Mucosa of descending colon (tissue), 3 donors: ENCODE data around the gene HTD2. TPM values are rescaled to one million over a fixed set of nuclear protein-coding genes. Genes with fewer than 3 reads are reported as not detected.

Experiments used
- ATAC-seq: fragments of 200-7000 bp; cut with Tn5 transposase; one replicate; pipeline ENCODE4 v1.9.1; 2020; ENCODE audit warnings: mild to moderate bottlenecking, moderate library complexity
- DNase-seq, 3 donors: peaks; one replicate each; pipeline ENCODE4 v3.0.0-alpha.2; 2020
- H3K36me3 ChIP-seq: fragments of 200-600 bp; one replicate; pipeline ENCODE4 v1.8.0; 2021; ENCODE audit warnings: low read depth, mild to moderate bottlenecking
- H3K4me1 ChIP-seq: fragments of 200-600 bp; one replicate; pipeline ENCODE4 v1.8.0; 2021; ENCODE audit warnings: low read depth, mild to moderate bottlenecking
- H3K4me3 ChIP-seq: fragments of 200-600 bp; one replicate; pipeline ENCODE4 v1.8.0; 2021; ENCODE audit warnings: mild to moderate bottlenecking
- H3K9me3 ChIP-seq: fragments of 200-600 bp; one replicate; pipeline ENCODE4 v1.8.0; 2021; ENCODE audit warnings: mild to moderate bottlenecking
- intact Hi-C, 2 donors: fragments of 100-400 bp; cut with DNase I in 1 of 2; cut with micrococcal nuclease in 1 of 2; formaldehyde crosslinking; loops; one replicate each; pipeline versions ENCODE4 v1.11.0 to v1.11.1; 2022; cut with DNase I, micrococcal nuclease
- total RNA-seq, 3 donors: library from RNA; stranded (reverse); fragmentation: NEBNext Ultra II Directional in 2 of 3; extraction: Animal tissue kit (Norgen Biotek cat#: 25700) in 2 of 3; gene quantifications; one replicate each; pipeline versions ENCODE4 v1.2.1 to v1.2.4, GENCODE V29; 2021 to 2023
- TF ChIP-seq, protein P1 (sequence below): fragments of 200-600 bp; IDR thresholded peaks from one replicate; pipeline ENCODE4 v1.8.0; 2022; ENCODE audit warnings: antibody characterized with exemption, mild to moderate bottlenecking
- donor health status: DM: no; HTN: no; CAD: no; lungs with moderate emphysema.
- donor health status: DM: no; HTN: no; CAD: no.
- donor health status: DM: no; HTN: yes; CAD: no.

Gene HTD2
- total RNA-seq, 3 donors from 2014 or later: 9.7 to 13.7 (median 10.9) TPM

DNA sequence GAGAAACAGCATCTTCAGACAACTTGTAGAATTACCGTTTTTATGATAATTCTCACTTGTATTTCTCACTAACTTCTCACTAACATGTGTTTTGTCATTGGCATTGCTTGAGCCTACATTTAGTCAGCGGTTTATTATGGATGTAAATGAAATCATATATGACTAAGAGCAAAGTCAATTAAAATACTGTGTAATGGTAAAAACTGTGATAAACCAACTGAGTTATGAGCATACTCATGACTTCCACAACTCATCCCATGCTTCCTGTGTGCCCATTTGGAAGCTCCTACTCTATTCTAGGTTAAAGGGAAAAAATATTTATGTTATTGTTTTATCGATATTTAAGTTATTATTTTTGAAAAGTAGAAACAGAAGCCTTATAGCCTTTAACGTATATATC is 39.1 kb downstream of the HTD2 start:
- no peaks in the 10 kb centered on the region for H3K9me3 ChIP-seq
- DNase-seq: no peak
- TF ChIP-seq, protein P1, sequence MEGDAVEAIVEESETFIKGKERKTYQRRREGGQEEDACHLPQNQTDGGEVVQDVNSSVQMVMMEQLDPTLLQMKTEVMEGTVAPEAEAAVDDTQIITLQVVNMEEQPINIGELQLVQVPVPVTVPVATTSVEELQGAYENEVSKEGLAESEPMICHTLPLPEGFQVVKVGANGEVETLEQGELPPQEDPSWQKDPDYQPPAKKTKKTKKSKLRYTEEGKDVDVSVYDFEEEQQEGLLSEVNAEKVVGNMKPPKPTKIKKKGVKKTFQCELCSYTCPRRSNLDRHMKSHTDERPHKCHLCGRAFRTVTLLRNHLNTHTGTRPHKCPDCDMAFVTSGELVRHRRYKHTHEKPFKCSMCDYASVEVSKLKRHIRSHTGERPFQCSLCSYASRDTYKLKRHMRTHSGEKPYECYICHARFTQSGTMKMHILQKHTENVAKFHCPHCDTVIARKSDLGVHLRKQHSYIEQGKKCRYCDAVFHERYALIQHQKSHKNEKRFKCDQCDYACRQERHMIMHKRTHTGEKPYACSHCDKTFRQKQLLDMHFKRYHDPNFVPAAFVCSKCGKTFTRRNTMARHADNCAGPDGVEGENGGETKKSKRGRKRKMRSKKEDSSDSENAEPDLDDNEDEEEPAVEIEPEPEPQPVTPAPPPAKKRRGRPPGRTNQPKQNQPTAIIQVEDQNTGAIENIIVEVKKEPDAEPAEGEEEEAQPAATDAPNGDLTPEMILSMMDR: no peak
- H3K36me3 ChIP-seq: no peaks in the 10 kb centered on the region
- intact Hi-C loops: no loop called here
- H3K4me1 ChIP-seq: peaks cover 8% of the 10 kb centered on the region
- ATAC-seq: peak; percentile 31
- no peak overlapping the region for H3K4me3 ChIP-seq

DNA sequence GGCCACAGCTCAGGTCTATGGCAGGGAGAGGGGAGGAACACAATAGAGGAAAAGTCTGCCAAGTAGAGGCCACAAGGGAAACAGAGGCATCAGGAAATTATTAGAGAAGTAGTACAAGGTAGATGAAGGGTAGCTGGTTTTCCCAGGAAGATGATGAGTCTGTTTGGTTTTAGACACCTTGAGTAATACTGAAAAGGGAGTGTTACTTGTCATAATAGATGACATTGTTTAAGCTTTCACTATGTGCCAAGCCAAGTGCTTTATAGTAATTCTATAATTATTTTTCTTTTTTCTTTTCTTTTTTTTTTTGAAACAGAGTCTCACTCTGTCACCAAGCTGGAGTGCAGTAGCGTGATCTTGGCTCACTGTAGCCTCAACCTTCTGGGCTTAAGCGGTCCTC is 40.0 kb downstream of the HTD2 start:
- TF ChIP-seq, protein P1: no peak
- DNase-seq (no peak), ATAC-seq (no peak)
- Histone ChIP-seq H3K9me3 (no peaks in the 10 kb centered on the region), H3K4me1 (peaks cover 8% of the 10 kb centered on the region), H3K4me3 (no peak overlapping the region), H3K36me3 (no peaks in the 10 kb centered on the region)
- intact Hi-C loops: no loop called here

DNA sequence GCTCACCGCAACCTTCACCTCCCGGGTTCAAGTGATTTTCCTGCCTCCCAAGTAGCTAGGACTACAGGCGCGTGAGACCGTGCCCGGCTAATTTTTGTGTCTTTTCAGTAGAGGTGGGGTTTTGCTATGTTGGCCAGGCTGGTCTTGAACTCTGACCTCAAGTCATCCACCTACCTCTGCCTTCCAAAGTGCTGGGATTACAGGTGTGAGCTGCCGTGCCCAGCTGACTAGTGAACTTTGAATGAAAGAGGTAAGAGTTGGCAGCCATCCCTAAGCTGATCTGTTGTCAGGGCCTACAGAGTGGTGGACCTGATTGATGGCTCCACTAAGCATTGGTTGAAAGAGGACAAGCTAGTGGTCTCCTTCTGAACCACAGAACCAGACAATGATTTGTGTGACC is 41.7 kb downstream of the HTD2 start:
- ATAC-seq (no peak), DNase-seq (no peak)
- H3K4me1 ChIP-seq: peaks cover 3% of the 10 kb centered on the region
- H3K9me3 ChIP-seq: no peaks in the 10 kb centered on the region
- TF ChIP-seq, protein P1: no peak
- intact Hi-C loops: no loop called here
- no peaks in the 10 kb centered on the region for H3K36me3 ChIP-seq
- H3K4me3 ChIP-seq: no peak overlapping the region

DNA sequence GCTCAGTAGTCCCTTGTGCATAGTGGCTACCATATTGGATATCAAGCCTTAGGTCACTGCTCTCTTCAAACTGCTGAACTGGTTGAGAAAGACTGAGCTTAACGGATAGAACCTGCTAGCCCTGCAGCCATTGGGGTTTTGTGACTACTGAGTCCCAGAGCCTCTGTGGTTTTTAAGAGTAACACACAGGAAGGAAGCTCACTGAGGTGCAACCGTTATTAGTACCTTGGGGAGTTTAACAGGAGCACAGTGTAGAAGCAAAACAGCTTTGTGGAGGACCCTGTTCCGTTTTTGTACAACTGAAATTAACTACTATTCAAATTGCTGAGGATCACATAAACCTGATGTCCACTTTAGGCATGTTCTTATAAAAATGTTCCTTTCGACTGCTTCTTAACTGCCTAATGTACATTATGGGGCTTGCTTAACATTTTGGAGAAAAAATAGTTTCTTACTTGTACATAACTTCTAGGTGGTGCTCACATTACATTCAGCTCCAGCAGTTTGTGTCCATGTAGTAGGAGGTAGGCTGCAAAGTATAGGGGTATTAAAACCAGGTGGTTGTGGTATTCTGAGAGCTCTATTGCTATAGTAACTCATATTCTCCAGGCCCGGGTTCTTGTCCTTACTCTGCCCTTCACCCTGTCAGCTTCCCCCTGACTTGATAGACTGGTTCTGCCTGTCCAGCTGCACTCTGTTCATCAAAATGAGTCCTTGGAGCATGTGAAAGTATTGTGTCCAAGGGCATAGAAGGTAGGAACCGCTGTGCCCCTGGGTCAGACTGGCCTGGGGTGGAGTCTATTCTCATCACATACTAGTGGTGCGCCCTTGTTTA is 43.7 kb downstream of the HTD2 start:
- Histone ChIP-seq H3K4me3 (no peak overlapping the region), H3K9me3 (no peaks in the 10 kb centered on the region), H3K4me1 (no peaks in the 10 kb centered on the region), H3K36me3 (no peaks in the 10 kb centered on the region)
- ATAC-seq (peak; percentile 71), DNase-seq (no peak)
- TF ChIP-seq, protein P1: no peak
- intact Hi-C loops: no loop called here

DNA sequence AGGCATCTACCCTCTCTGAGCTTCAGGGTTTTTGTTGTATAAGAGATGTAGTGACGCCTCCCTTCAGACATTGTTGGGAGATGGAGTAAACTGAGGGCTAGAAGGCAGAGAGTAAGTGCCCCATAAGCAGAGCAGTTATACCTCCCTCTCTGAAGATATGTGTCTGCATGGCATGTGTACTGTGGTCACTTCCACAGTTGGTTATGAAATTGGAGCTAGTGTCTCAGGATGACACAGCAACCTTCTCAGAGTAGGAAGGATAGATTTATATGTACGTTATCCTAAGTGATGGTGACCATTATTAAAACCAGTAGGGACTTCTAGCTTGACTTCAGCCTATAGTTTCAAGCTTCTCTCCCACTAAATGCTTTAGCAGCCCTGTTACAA is 44.3 kb downstream of the HTD2 start:
- H3K36me3 ChIP-seq: no peaks in the 10 kb centered on the region
- H3K4me1 ChIP-seq: no peaks in the 10 kb centered on the region
- intact Hi-C loops: no loop called here
- no peak for DNase-seq
- no peak overlapping the region for H3K4me3 ChIP-seq
- ATAC-seq: peak; percentile 30
- H3K9me3 ChIP-seq: no peaks in the 10 kb centered on the region
- TF ChIP-seq, protein P1: no peak
